NCI-H1694 treated with DMSO at 0.1 percent for 48 hours (cell line): ENCODE measurements around the gene GRAP.
A peak's percentile ranks its signal among the peaks of the same experiment; 100 is the strongest.

Experiments used
- DNase-seq: peaks from one replicate; lab custom pipeline; 2025; lab: John Stamatoyannopoulos, UW

GRAP gene

GRCh38 chr17:19018600-19018950 lies 28.2 kb downstream of the GRAP start:
- DNase-seq: no peak

- DNase-seq: no peak
Observed at GRCh38 chr17:19017804-19018599, 28.8 kb downstream of the GRAP start.

GRCh38 chr17:19017401-19017800 lies 29.4 kb downstream of the GRAP start:
- DNase-seq: no peak

GRCh38 chr17:19016881-19017280 lies 29.9 kb downstream of the GRAP start:
- DNase-seq: no peak

DNA sequence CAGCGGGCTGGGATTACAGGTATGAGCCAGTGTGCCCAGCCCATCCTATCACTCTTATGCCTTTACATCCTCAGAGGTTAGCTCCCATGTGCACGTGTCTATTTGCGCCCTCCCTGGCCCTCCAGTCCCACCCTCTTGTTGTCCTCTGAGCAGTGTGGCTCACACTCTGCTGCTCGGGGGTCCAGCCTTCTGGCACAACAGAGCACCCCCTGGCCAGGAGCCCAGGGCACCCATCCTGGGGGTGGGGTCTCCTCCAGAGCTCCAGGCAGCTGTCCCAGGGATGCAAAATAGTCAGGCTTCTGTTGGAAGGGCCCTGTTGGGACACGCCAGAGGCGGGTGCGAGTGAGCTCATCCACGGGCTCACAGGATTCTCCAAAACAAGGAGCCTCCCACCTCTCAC lies 30.5 kb downstream of the GRAP start:
- DNase-seq: peak; percentile 82

GRCh38 chr17:19015428-19015827 lies 31.3 kb downstream of the GRAP start:
- no peak for DNase-seq

- DNase-seq: no peak
Observed at GRCh38 chr17:19014628-19015215, 32.0 kb downstream of the GRAP start.

- DNase-seq: no peak
Observed at GRCh38 chr17:19013806-19014627, 32.7 kb downstream of the GRAP start.

DNA sequence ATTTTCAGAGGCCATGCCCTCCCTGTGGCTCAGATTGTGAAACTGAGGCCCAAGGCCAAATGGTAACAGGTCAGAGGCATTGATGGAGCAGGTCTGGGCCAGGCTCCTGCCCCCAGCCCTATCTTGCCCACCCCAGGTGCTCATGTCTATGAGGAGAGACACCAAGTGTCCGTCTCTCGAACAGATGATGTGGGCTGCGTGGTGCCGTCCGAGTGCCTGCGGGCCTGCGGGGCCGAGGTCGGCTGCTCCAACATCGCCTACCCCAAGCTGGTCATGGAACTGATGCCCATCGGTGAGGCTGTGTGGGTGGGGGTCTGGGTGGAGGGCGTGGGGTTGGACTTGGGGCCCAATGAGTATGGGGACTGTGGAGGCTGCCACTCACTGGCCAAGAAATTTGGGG lies 33.5 kb downstream of the GRAP start:
- DNase-seq: no peak

GRCh38 chr17:19012171-19013080 lies 34.3 kb downstream of the GRAP start:
- no peak for DNase-seq

DNA sequence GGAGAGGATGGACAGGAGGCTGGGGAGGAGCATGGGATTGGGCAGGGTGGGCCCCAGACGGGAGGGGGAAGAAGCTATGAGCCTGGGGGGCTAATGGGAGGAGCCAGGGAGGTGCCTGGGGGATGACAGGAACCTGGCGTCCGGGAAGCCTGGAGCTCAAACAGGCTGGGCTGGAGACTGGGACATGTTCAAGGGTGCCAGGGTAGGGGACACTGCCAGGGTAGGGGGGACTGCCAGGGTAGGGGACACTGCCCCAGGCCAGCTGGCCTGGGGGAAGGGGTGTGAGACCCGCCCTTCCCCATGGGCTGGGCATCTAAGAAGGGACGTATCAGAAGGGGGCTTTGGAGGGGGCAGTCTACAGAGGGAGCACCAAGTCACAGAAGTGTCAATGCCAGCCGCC lies 35.2 kb downstream of the GRAP start:
- no peak for DNase-seq

- no peak for DNase-seq
Observed at GRCh38 chr17:19010729-19011505, 35.8 kb downstream of the GRAP start.

DNA sequence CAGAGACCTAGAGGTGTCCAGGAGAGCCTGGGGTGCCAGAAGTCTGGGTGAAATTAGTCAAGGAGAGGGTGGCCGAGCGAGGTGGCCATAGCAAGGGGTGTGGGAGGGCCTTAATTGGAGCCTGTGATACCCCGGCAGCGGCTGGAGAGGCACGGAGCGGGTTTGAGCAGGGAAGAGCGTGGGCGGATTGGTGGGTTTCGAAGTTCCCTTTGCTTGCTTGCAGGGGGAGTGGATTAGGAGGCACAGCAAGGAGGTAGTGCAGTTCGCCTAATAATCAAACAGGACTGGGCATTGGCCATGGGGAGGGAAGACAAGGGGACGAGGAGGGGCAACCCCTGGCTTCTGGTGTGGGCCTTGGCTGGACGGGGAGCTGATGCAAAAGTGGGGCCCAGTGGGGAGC lies 36.8 kb downstream of the GRAP start:
- no peak for DNase-seq

GRCh38 chr17:19006698-19007097 lies 40.1 kb downstream of the GRAP start:
- no peak for DNase-seq

DNA sequence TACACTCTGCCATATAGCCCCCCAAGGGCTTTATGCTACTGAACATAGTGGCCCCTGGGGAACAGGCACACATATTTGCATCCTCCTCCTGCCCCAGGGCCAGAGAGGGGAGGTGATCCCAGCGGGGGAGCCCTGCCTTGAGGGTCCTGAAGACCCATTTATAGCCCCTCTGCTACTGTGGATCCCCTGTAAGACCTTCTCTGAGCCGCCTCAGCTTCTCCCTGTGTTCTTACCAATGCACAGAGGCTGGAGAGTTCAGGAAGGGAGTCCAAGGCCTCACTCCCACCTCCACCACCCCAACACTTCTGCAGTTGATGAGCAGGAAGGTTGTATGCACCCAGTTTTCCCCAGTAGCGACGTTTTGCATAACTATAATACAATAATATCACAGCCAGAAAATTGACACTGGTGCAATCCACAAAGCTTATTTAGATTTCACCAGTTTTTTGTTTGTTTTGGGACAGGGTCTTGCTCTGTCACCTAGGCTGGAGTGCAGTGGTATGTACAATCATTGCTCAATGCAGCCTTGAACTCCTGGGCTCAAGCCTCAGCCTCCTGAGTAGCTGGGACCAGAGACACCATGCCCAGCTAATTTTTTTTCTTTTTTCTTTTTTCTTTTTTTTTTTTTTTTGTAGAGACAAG lies 40.8 kb downstream of the GRAP start:
- DNase-seq: no peak

GRCh38 chr17:19005137-19005773 lies 41.5 kb downstream of the GRAP start:
- no peak for DNase-seq

- DNase-seq: no peak
Observed at GRCh38 chr17:19004421-19005136, 42.2 kb downstream of the GRAP start, which contains the start of gene FAM83G. FAM83G (minus strand) TSS chr17:19004764; CDS start chr17:19004041, 723 bp downstream.

- peak; percentile 48 for DNase-seq
Observed at GRCh38 chr17:19003543-19004420, 43.0 kb downstream of the GRAP start.
